ENCODE measurements around the gene TMTC2.
"Not testable (repeated sequence)": the region's sequence is repeated elsewhere in the genome, so short reads cannot be mapped to it uniquely, and the experiment has no call there.

Gene TMTC2

GRCh38 chr12:83113945-83114344 lies 427.2 kb downstream of the TMTC2 start:
- Histone ChIP-seq H3K36me3 (ENCODE audit: insufficient read depth) (no peaks in the 10 kb centered on the region), H4K20me1 (ENCODE audit: insufficient read depth) (no peaks in the 10 kb centered on the region), H3K4me1 (ENCODE audit: low read depth, poor library complexity, severe bottlenecking) (no peaks in the 10 kb centered on the region), H3K4me2 (no peak overlapping the region), H3K27me3 (ENCODE audit: insufficient read depth, low read depth) (no peaks in the 10 kb centered on the region), H3K79me2 (ENCODE audit: insufficient read depth, low read depth) (no peaks in the 10 kb centered on the region), H3K4me3 (IDR thresholded peaks at IDR 0.05; ENCODE audit: insufficient read depth, low read depth, low read length) (no peak overlapping the region), H3K9ac (no peak overlapping the region), H2AFZ (ENCODE audit: low read depth) (no peak overlapping the region), H3K27ac (no peak overlapping the region)
- TF ChIP-seq CTCF (conservative IDR thresholded peaks at IDR 0.05; ENCODE audit: low read depth, low read length) = no peak

GRCh38 chr12:83114966-83115365 lies 428.3 kb downstream of the TMTC2 start:
- Histone ChIP-seq H4K20me1 (ENCODE audit: insufficient read depth) (no peaks in the 10 kb centered on the region), H3K4me1 (ENCODE audit: low read depth, poor library complexity, severe bottlenecking) (no peaks in the 10 kb centered on the region), H2AFZ (ENCODE audit: low read depth) (no peak overlapping the region), H3K4me3 (IDR thresholded peaks at IDR 0.05; ENCODE audit: insufficient read depth, low read depth, low read length) (no peak overlapping the region), H3K9ac (no peak overlapping the region), H3K36me3 (ENCODE audit: insufficient read depth) (no peaks in the 10 kb centered on the region), H3K79me2 (ENCODE audit: insufficient read depth, low read depth) (no peaks in the 10 kb centered on the region), H3K27ac (no peak overlapping the region), H3K27me3 (ENCODE audit: insufficient read depth, low read depth) (no peaks in the 10 kb centered on the region), H3K4me2 (no peak overlapping the region)
- no peak for TF ChIP-seq CTCF (conservative IDR thresholded peaks at IDR 0.05; ENCODE audit: low read depth, low read length)

- not testable (repeated sequence) for H3K27ac ChIP-seq; H4K20me1 ChIP-seq (ENCODE audit: insufficient read depth)
Observed at GRCh38 chr12:83117926-83118325, 431.2 kb downstream of the TMTC2 start.

GRCh38 chr12:83121897-83122622 lies 435.4 kb downstream of the TMTC2 start:
- Histone ChIP-seq H2AFZ (ENCODE audit: low read depth) (no peak overlapping the region), H3K4me1 (ENCODE audit: low read depth, poor library complexity, severe bottlenecking) (no peaks in the 10 kb centered on the region), H3K4me3 (IDR thresholded peaks at IDR 0.05; ENCODE audit: insufficient read depth, low read depth, low read length) (no peak overlapping the region), H3K27me3 (ENCODE audit: insufficient read depth, low read depth) (no peaks in the 10 kb centered on the region), H3K27ac (no peak overlapping the region), H3K9ac (no peak overlapping the region), H4K20me1 (ENCODE audit: insufficient read depth) (no peaks in the 10 kb centered on the region), H3K36me3 (ENCODE audit: insufficient read depth) (no peaks in the 10 kb centered on the region), H3K4me2 (no peak overlapping the region), H3K79me2 (ENCODE audit: insufficient read depth, low read depth) (no peaks in the 10 kb centered on the region)
- TF ChIP-seq CTCF (conservative IDR thresholded peaks at IDR 0.05; ENCODE audit: low read depth, low read length) = no peak

More at GRCh38 chr12:83117926-83118325, 431.2 kb downstream of the TMTC2 start:
- not testable (repeated sequence) for H3K4me3 ChIP-seq (IDR thresholded peaks at IDR 0.05; ENCODE audit: insufficient read depth, low read depth, low read length); H3K4me1 ChIP-seq (ENCODE audit: low read depth, poor library complexity, severe bottlenecking); H3K36me3 ChIP-seq (ENCODE audit: insufficient read depth); H3K27me3 ChIP-seq (ENCODE audit: insufficient read depth, low read depth); H3K4me2 ChIP-seq; H2AFZ ChIP-seq (ENCODE audit: low read depth); H3K79me2 ChIP-seq (ENCODE audit: insufficient read depth, low read depth); H3K9ac ChIP-seq

- Histone ChIP-seq H4K20me1 (ENCODE audit: insufficient read depth) (no peaks in the 10 kb centered on the region), H3K4me1 (ENCODE audit: low read depth, poor library complexity, severe bottlenecking) (no peaks in the 10 kb centered on the region), H3K27me3 (ENCODE audit: insufficient read depth, low read depth) (no peaks in the 10 kb centered on the region), H3K79me2 (ENCODE audit: insufficient read depth, low read depth) (no peaks in the 10 kb centered on the region), H3K36me3 (ENCODE audit: insufficient read depth) (no peaks in the 10 kb centered on the region), H3K27ac (no peak overlapping the region), H2AFZ (ENCODE audit: low read depth) (no peak overlapping the region), H3K4me2 (no peak overlapping the region), H3K9ac (no peak overlapping the region), H3K4me3 (IDR thresholded peaks at IDR 0.05; ENCODE audit: insufficient read depth, low read depth, low read length) (no peak overlapping the region)
- TF ChIP-seq CTCF (conservative IDR thresholded peaks at IDR 0.05; ENCODE audit: low read depth, low read length) = no peak
Observed at GRCh38 chr12:83122623-83122934, 435.9 kb downstream of the TMTC2 start.

All from KMS-11 (cell line).